GM04503 (cell line): ENCODE data around the gene STX2.
"Not testable (repeated sequence)": the region's sequence is repeated elsewhere in the genome, so short reads cannot be mapped to it uniquely, and the experiment has no call there.

ENCODE experiments used
- DNase-seq: peaks from one replicate; pipeline ENCODE4 v3.0.0-alpha.2; 2012; ENCODE audit warnings: low read depth

STX2 gene

DNA sequence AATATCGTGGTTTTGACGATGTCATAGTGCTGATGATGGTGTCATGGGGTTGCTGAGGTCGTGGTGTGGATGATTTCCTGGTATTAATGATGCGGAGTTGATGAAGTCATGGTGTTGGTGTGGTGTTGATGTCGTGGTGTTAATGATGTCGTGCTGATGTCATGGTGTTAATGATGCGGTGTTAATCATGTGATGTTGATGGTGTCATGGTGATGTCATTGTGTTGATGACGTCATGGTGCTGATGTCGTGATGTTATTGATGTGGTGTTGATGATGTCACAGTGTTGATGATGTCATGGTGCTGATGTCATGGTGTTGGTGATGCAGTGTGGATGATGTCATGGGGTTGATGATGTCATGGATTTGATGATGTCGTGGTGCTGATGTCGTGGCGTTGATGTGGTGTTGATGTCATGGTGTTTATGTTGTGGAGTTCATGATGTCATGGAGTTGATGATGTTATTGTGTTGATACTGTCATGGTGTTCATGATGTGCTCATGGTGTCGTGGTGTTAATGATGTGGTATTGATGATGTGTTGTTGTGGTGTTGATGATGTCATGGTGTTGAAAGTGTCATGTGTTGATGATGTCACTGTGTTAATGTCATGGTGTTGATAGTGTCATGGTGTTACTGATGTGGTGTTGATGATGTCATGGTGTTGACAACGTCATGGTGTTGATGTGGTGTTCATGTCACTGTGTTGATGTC lies 74.4 kb downstream of the STX2 start:
- no peak for DNase-seq

DNA sequence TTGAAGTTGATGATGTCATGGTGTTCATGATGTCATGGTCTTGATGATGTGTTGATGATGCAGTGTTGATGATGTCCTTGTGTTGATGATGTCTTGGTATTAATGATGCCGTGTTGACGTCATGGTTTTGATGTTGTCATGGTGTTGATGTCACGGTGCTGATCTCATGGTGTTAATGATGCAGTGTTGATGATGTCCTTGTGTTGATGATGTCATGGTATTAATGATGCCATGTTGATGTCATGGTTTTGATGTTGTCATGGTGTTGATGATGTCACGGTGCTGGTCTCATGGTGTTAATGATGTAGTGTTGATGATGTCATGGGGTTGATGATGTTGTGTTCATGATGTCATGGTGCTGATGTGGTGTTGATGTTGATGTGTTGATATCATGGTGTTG lies 75.0 kb downstream of the STX2 start:
- DNase-seq, result no peak

GRCh38 chr12:130762319-130762675 lies 76.8 kb downstream of the STX2 start:
- no peak for DNase-seq

GRCh38 chr12:130761537-130762318 lies 77.3 kb downstream of the STX2 start:
- no peak for DNase-seq

DNA sequence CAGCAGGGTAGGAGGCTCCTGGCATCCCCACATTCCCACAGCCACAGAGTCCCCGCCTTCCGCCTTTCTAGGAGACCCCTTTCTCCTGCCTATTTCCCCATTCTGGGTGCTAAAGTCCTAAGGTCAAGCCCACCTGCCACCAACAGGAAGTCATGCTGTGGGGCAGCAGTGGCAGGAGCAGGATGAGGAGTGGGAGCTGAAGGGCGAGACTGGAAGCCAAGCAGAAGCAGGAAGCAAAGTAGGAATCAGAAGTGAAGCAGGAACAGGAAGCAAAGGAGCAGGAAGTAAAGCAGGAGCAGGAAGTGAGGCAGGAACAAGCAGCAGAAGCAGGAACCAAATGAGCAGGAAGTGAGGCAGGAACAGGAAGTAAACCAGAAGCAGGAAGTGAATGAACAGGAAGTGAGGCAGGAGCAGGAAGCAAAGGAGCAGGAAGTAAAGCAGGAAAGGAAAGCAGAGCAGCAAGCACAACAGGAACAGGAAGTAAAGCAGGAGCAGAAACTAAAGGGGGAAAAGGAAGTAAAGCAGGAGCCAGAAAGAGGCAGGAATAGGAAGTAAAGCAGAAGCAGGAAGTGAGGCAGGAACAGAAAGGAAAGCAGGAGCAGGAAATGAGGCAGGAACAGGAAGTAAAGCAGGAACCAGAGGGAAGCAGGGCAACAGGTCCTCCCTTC lies 84.7 kb downstream of the STX2 start:
- no peak for DNase-seq

DNA sequence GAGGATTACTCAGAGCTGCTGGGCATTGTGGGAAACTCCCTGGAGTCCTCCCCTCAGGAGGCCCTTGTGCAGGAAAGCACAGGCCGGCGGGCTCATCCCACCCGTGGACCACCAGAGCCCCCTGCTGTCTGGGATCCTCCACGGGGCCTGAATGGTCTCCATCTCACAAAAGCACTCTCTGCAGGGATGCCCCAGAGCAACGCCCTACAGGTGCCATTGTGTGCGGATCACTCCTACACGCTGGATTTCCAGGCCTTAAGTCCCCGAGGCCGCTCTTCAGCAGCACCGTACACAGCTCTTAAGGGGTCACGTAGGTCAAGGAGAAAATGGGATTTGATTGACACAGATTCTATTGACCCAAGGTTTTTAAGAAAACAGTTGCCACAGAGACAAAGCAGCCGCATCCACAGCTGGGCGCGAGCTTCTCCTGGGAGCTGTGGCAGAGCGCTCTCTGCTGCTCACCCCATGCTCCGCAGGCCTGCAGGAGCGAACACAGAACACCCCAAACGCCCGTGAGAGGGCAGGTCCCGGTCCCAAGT lies 86.3 kb downstream of the STX2 start:
- DNase-seq, result no peak

DNA sequence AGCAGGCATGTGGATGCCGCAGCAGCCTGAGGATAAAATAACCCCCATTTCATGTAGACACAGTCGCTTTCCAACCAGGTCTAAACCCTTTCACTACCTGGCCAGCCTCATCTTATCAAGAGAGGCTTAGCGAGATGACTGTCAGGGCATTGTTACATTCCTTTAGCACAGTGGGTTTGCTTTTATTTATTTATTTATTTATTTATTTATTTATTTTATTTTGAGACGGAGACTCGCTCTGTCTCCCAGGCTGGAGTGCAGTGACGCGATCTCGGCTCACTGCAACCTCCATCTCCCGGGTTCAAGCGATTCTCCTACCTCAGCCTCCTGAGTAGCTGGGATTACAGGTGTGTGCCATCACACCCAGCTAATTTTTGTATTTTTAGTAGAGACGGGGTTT lies 87.0 kb downstream of the STX2 start:
- DNase-seq, result not testable (repeated sequence)

GRCh38 chr12:130748786-130749185 lies 90.3 kb downstream of the STX2 start:
- DNase-seq, result no peak

- DNase-seq, result no peak
These were observed 90.9 kb downstream of the STX2 start for GRCh38 chr12:130747867-130748740.

DNA sequence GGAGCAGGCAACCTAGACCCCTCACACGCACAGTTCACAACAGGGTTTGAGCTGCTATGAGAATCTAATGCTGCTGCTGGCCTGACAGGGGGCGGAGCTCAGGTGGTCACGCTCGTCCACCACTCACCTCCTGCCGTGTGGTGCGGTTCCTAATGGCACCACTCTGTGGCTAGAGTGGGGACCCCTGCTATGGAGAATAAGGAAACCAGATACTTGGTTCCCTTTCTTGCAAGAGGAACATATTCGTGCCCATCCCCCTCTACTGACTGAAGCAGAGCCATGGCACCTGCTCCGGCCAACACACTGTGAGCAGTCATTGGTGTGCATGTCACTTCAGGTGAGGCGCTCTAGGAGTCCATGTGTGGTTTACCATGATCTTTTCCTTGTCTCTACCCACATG lies 92.5 kb downstream of the STX2 start:
- DNase-seq, result no peak

- DNase-seq, result no peak
These were observed 93.1 kb downstream of the STX2 start for GRCh38 chr12:130745921-130746320.

DNA sequence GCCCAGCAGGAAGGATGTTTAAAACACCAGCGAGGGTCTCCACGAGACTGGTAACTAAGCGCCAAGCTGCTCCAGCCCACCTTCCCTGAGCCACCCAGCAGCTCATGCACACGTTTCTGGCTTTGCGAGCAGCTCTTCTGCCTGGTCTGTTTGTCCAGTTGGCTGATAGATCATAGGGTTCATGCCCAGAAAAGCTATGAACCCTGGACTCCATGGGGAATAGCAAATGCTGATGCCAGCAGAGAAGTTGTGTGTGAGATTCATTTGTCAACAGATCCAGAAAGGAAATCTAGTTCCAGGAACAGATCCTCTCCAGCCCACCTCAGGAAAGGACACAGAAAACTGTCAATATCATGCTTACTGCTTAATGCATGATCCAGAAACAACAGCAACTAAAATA lies 94.8 kb downstream of the STX2 start:
- DNase-seq, result no peak

- DNase-seq, result no peak
These were observed 95.4 kb downstream of the STX2 start for GRCh38 chr12:130743606-130744005.

GRCh38 chr12:130743176-130743575 lies 95.9 kb downstream of the STX2 start:
- no peak for DNase-seq

GRCh38 chr12:130742716-130743115 lies 96.3 kb downstream of the STX2 start:
- DNase-seq, result no peak

GRCh38 chr12:130742112-130742511 lies 96.9 kb downstream of the STX2 start:
- DNase-seq, result no peak
